RPMI8226 (cell line): ENCODE measurements around the gene MOB3A.
"Not testable (repeated sequence)": the region's sequence is repeated elsewhere in the genome, so short reads cannot be mapped to it uniquely, and the experiment has no call there.

ENCODE experiments used
- DNase-seq: peaks from one replicate; pipeline ENCODE4 v3.0.0-alpha.2; 2015

Gene MOB3A

GRCh38 chr19:2045501-2046045 is 50.6 kb downstream of the MOB3A start:
- no peak for DNase-seq

- no peak for DNase-seq
Observed at GRCh38 chr19:2044709-2045500, 51.2 kb downstream of the MOB3A start.

DNA sequence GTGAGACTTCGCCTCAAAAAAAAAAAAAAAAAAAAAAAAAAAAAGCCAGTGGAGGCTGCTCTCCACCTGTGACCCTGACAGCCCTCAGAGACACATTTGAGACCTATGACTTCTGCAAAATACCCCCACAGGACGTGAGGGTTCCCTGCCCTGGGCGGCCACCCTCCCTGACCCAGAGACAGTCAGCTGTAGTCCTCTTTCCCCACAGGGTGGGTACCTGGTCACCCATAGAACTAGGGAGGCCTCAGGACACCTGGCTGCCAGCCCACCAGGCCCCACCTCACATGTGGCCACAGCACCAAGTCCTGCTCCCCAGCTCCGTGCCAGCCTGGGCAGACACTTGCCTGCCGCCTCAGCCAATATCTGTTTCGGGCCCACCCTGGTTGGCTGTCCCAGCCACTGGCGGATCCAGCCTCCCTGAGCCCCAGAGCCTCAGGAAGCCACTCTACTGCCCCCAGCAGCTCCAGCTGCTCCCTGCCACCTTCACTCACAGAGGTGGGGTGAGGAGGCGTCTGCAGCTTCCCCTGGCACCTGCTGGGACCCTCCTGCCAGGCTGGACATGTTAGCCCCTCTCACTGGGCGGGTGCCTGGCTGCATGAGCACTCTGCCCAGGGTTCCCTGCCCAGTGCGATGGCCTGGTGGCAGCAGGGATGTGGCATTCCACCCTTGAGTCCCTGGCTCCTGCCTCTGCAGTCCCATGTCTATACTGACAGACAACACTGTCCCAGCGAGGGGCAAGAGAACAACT is 52.0 kb downstream of the MOB3A start:
- no peak for DNase-seq

- no peak for DNase-seq
Observed at GRCh38 chr19:2043251-2043641, 52.9 kb downstream of the MOB3A start.

DNA sequence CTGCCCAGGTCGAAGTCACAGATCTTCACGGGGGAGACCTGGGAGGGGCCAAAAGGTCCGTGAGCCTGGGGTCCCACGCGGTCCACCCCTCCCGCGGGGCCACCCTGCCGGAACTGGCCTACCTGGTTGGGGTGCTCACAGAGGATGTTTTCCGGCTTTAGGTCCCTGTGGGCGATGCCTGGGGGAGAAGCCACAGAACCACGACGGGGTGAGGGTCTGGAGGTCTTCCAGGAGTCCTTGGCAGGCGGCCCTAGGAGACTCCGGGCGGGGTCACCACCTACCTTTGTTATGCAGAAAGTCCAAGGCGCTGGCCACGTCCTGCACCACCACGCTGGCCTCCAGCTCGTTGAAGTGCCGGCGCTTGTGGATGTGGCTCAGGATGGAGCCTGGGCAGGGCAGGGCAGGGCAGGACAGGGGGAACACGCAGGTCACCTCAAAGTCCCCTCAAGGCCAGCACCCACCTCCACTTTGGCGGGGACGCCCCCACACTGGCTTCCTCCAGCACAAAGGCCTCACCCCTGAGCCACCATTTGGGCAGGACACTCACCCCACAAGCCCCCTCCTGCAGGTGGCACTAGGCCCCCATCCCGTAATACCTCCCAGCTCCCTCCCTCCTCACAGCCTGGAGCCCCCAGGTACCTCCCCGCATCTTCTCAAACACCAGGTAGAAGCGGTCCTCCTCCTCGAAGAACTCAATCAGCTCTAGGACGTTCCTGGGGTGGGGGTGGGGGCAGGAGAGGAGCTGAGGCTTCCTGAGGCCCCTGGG is 53.5 kb downstream of the MOB3A start:
- DNase-seq: no peak

DNA sequence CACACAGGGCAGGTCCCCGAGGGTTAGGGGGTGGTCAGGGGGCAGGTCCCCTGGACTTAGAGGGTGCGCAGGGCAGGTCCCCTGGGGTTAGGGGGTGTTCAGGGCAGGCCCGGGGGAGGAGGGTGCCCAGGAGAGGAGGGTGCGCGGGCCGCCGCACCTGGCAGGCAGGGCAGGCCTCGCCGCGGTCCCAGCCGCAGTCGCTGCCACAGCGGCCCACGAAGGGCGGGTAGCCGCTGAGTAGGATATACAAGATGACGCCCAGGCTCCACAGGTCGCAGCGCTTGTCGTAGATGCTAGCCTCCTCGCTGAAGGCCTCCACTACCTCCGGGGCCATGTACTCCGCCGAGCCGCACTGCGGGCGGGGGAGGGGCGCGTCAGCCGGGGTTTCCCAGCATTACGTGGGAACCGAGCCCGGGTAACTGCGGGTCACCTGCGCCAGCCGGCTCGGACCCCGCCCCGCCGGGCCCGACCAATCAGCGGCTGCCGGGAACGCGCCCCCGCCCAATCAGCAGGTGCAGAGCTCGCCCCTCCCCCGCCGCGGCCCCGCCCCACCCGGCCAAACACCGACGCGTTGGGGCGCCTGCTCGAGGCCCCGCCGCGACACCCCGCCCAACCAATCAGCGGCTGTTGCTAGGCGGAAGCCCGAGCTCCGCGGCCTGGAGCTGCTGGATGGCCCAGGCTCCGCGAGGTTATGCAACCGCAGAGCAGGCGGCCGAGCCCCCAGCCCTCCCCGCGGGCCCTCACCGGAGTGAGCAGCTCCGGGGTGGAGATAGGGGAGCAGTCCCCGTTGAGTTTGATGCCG is 54.2 kb downstream of the MOB3A start:
- DNase-seq: peak; percentile 98

DNA sequence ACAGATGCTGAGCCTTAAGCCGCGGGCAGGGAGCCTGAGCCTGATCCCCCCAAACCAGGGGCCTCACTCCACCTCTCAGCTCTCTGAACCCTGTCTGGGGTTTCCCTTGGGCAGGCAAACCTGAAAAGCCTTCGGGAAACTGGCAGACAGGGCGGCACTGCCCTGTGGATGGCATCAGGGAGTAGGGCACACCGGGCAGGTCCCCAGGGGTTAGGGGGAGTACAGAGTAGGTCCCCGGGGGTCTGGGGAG is 54.8 kb downstream of the MOB3A start:
- DNase-seq: no peak

DNA sequence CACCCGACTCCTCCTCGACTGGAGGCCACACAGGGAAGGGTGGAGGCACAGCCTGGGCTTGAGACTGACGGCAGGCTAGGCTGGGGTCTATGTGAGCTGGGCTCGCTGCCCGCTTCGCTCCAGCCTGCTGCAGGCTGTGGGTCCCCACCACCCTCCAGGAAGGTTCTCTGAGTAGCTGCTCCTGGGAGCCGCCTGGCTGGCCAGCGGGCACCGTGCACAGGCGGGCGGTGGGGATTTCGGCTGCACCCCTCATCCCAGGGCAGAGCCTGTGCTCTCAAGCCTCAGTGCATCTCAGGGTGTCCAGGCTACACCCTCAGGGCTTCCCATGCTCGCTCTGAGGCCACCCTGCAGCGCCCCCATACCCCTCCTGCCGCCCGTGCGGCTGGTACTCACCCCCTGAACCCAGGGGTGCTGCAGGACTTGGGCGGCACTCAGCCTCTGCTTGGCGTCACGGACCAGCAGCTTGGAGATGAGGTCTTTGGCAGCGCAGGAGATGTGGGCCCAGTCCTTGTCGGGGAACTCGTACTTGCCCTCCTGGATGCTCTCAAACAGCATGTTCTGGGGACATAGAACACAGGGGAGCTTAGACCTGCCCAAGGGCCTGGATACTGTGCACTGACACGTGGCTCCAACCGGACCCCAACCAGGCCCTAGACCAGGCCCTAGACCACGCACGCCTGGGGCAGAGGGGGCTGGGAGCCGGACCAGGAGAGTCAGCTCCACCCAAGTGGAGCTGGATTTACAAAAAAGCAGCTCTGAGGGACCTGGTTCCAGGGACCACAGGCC is 55.3 kb downstream of the MOB3A start:
- no peak for DNase-seq

DNA sequence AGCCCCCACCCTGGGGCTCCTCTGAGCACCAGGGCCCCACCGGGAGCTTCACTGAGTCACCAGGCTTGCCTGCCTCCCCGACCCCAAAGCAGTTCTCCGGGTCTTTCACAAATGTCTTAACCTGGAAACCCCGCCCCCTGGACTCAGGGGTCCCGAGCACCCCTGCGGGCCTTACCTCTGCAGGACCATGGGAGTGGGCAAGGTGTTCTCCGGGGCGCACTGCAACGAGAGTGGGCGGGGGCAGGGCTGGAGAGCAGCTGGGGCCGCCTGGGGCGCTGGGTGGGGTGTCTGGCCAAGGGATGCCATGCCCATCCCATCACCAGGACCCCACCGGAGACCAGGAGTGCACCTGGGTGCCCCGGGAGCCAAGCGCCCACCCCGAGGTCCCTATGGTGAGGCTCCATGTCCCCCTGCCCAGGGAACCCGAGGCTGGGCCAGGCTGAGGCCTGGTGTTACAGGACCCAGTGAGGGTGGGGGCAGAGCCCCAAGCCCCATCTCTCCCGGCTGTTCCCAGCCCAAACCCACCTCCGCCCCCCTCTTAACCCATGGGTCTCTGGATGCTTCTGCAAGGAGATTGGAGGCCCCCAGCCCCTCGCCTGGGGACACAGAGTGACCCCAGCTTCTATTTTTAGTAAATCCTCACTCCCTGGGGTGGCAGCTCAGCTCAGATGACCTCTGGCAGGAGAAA is 56.0 kb downstream of the MOB3A start:
- no peak for DNase-seq

GRCh38 chr19:2039089-2039958 is 56.8 kb downstream of the MOB3A start:
- no peak for DNase-seq

DNA sequence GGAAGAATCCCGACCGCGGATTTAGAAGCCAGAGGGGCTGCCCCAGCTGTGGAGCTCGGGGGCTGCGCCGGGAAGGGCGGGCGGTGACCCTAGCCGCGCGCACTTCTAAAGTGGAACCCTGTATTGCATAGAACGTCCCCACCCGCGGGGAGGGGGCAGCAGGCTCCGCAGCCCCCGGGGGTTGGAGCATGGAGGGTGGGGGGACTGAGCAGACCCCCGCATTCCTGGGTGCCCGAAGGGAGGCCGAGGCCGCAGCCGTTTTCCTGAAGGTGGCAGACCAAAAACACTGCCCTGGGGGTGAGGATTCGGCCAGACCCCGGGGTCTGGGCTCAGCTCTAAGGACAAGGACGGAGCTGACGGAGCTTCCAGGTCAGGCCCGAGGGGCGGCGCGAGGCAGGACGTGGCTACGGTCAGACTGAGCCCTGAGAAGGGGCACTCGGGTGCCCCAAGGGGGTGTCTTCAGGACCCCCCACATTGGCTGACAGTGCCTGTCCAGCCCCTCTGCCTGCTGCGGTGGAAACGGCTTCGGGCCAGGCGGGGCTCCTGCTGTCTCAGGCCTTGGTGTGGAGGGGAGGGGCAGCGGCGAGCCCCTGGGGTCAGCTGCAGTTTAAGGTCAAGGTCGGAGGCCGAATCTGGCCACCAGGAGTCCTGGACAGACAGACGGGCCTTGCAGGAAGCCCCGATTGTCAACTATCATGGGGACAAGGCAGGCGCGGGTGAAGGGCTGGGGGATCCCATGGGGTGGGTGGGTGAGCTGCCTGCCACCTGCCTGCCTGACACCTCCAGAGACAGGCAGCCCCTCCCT is 57.6 kb downstream of the MOB3A start:
- no peak for DNase-seq

DNA sequence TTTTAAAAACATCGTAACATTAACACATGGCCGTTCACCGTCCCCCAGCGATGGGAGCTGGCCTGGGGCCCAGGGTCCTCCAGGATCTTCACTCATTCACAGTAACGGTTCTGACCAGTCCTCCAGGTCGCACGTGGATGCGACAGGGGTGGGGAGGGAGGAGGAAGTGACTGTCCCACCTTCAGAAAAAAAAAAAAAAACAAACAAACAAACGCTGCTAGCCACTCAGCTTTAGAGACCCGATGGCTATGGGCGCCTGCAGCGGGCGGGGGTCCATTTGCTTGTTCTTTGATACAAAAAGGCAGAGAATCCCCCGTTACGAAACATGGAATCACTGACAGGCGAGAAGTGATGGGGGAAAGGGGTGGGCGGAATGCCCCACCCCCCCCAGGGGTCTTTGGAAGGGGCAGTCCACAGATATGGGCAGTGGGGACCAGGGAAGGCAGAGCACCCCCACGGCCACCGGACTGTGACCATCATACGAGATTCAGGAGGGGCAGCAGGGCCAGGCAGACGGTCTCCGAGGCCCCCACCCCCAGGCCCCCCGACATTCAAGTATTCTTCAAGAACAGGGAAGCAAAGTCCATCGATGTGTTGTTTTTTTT is 58.4 kb downstream of the MOB3A start:
- no peak for DNase-seq

DNA sequence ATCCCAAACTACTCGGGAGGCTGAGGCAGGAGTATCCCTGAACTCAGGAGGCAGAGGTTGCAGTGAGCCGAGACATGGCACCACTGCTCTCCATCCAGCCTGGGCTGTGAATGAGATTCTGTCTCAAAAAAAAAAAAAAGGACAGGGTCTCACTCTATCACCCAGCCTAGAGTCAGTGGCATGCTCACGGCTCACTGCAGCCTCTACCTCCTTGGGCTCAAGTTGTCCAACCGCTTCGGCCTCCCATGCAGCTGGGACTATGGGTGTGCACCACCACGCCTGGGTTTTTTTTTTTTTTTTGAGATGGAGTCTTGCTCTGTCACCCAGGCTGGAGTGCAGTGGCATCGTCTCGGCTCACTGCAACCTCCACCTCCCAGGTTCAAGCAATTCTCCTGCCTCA is 59.7 kb downstream of the MOB3A start:
- no peak for DNase-seq

DNA sequence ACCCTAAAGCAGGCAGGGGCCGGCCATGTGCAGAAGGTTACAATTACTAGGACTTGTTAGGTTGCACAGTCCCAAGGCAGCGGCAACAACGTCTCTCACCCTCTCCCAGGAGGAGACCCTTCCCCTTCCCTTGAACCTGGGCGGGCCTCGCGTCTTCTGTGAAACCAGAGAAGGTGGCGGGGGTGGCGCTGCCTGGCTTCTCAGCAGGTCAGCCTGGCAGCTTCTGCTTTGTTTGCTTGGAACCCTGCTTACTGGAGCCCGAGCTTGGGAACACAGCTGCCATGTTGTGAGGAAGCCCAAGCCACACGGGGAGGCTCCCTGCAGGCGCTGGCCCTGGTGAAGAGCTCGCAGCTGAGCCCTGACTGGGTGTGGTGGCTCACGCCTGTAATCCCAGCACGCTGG is 60.5 kb downstream of the MOB3A start:
- DNase-seq: no peak

DNA sequence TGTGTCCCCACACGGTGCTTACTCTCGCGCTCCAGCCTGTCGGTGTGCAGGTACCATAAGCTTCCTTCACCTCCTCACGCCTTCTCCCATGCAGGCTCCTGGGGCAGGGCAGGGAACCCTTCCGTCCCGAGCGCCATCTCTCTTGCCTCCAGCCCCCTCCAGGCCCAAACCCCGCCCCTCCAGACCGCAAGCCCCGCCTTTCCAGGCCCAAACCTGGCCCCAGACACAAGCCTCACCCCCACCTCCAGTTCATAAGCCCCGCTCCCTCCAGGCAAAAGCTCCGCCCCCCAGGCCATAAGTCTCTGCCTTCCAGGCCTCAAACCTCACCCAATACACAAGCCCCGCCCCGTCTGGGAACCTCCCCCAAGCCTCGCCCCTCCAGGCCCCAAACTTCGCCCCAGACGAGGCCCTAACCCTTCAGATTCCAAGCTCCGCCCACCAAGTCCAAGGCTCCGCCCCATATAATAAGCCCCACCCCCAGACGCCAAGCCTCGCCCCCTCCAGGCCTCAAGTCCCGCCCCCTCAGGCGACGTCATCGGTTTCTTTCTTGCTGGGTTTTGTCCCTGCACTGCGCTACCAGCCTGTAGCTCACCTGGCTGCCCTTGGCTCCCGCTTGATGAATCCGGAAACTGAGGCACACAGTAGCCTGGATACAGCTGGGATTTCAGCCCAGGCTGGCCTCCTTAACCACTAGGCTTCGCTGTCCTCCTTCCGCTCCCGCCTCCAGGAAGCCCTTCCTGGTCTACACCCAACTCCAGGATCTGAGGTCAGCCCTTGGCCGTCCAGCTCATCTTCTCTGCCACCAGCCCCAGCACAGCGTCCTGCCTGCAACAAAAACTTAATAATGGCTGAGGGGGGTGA is 61.2 kb downstream of the MOB3A start:
- DNase-seq: peak; percentile 74

DNA sequence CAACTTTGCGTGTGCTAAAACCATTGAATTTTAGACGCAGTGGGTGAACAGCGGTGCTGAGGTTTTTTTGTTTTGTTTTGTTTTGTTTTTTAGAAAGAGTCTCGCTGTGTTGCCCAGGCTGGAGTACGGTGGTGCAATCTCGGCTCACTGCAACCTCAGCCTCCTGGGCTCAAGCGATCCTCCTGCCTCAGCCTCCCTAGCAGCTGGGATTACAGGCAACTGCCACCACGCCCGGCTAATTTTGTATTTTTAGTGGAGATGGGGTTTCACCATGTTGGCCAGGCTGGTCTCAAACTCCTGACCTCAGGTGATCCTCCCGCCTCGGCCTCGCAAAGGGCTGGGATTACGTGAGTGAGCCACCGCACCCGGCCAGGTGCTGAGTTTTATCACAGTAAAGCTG is 61.9 kb downstream of the MOB3A start:
- DNase-seq: not testable (repeated sequence)

GRCh38 chr19:2033825-2034159 is 62.3 kb downstream of the MOB3A start:
- no peak for DNase-seq
